ENCODE measurements around the gene PNCK.
"Not testable (repeated sequence)": the region's sequence is repeated elsewhere in the genome, so short reads cannot be mapped to it uniquely, and the experiment has no call there.

The PNCK gene

DNA sequence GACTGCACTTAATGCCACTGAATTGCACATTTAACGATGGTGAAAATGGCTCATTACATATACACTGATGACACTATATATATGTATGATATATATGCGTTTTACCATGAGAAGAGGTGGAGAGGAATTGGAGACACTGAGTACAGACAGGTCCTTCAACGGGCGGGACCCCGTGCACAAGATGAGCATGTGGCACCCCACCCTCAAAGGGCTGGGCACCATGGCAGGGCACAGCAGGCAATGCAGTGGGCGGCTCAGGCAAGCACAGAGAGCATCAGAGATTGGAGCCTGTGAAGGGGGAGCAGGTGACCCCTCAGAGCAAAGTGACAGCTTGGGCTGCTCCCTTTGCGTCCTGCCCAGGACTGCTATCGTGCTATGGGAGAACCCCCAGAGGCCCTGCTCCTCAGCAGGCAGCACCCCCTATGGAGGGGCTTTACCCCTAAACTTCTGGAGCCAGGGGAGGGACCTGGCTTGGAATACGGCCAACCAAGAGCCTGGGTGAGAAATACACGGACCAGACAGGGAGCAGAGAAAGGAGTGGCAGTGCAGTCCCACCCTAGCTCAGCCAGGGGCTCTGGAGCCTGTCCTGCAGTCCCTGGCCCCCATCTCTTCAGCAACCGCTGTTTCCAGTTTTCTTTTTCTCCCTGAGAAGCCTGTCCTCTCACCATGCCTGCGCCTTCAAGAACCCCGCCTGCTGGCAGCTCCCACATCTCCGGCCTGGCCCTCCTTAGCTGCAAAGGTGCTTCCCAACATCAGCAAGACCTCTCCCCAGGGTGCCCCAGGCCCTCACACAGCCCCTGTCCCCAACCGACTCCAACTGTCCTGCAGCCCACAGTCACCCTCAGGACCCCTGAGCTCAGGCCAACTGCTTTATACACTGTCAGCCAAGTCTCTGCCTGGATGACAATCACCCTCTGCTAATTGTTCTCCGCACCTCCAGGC lies 24.6 kb upstream of the PNCK start:
- POLR2A ChIA-PET = no interaction called here
- TF ChIP-seq, protein P1, sequence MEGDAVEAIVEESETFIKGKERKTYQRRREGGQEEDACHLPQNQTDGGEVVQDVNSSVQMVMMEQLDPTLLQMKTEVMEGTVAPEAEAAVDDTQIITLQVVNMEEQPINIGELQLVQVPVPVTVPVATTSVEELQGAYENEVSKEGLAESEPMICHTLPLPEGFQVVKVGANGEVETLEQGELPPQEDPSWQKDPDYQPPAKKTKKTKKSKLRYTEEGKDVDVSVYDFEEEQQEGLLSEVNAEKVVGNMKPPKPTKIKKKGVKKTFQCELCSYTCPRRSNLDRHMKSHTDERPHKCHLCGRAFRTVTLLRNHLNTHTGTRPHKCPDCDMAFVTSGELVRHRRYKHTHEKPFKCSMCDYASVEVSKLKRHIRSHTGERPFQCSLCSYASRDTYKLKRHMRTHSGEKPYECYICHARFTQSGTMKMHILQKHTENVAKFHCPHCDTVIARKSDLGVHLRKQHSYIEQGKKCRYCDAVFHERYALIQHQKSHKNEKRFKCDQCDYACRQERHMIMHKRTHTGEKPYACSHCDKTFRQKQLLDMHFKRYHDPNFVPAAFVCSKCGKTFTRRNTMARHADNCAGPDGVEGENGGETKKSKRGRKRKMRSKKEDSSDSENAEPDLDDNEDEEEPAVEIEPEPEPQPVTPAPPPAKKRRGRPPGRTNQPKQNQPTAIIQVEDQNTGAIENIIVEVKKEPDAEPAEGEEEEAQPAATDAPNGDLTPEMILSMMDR (IDR thresholded peaks at IDR 0.05; ENCODE audit: insufficient read depth, low read length, missing control alignments) = no peak
- CTCF ChIA-PET = interaction anchor here (0.9 to 1.5 kb wide), 2 partner anchors 10 to 89 kb away, joined by 3 to 8 read pairs; no protein-coding TSS in a partner anchor
- no peak overlapping the region for H3K4me3 ChIP-seq (ENCODE audit: low read depth, low read length)
- DNase-seq (ENCODE audit: low read depth, low spot score) = no peak

DNA sequence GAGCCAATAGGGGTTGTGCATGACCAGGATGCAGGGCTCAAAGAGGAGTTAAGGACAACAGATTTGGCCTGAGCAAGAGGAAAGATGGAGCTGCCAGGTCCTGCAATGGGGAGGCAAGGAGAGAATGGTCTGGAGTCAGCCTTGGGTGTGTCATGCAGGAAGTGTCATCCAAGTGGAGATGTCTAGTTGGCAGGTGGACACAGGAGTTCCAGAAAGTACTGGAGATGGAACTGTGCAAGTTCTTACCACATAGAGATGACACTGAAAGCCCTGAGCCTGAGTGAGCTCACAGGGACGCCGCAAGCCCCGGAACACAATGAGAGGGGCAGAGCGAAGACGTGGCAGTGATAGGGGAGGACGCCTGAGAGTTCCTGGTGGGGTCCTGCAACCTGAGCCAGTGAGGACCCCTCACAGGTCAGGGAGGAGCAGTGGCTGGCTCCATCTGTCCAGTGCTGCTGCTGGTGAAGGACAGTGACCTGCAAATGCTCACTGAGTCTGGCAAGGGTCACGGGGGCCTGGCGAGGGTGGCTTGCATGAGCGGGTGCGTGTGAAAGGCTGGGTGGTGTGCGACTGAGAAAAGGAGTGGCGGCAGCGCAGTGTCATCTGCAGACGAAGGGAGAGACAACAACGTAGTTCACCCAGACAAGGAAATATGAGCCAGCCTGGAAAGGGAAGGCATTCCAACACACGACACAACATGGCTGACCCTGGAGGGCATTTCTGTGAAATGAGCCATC lies 23.5 kb upstream of the PNCK start:
- DNase-seq (ENCODE audit: low read depth, low spot score); H3K4me3 ChIP-seq (ENCODE audit: low read depth, low read length); CTCF ChIA-PET: not testable (repeated sequence)
- POLR2A ChIA-PET = interaction anchor here (0.6 kb wide), 1 partner anchor 39 kb away, joined by 3 read pairs; no protein-coding TSS in a partner anchor

DNA sequence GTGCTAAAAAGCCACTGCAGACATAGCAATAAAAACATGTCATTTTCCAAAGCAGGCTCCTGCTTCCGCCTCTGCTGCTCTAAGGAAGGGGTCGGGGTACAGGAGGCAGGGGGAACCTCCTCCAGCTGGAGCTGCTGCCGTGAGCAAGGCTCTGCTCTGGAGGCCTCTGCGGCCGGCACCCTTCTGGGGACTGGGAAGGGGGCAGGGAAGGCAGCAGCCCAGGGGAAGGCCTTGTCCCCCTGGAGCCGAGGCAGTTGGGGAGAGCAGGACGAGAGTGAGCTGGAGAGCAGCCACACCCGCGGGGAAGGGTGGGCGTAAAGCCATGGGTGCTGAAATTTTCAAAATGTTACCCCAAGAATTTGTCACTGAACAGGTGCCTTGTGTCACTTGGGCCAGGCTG lies 22.9 kb upstream of the PNCK start:
- CTCF ChIA-PET; DNase-seq (ENCODE audit: low read depth, low spot score); H3K4me3 ChIP-seq (ENCODE audit: low read depth, low read length): not testable (repeated sequence)
- POLR2A ChIA-PET = interaction anchor here (0.6 kb wide), 1 partner anchor 40 kb away, joined by 3 read pairs; no protein-coding TSS in a partner anchor

DNA sequence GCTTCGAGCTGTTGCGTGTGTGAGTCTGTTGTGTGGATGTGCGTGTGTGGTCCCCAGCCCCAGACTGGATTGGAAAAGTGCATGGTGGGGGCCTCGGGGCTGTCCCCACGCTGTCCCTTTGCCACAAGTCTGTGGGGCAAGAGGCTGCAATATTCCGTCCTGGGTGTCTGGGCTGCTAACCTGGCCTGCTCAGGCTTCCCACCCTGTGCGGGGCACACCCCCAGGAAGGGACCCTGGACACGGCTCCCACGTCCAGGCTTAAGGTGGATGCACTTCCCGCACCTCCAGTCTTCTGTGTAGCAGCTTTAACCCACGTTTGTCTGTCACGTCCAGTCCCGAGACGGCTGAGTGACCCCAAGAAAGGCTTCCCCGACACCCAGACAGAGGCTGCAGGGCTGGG lies 22.5 kb upstream of the PNCK start:
- CTCF ChIA-PET = no interaction called here
- TF ChIP-seq, protein P1 (IDR thresholded peaks at IDR 0.05; ENCODE audit: insufficient read depth, low read length, missing control alignments) = no peak
- no peak overlapping the region for H3K4me3 ChIP-seq (ENCODE audit: low read depth, low read length)
- POLR2A ChIA-PET = no interaction called here
- DNase-seq (ENCODE audit: low read depth, low spot score) = no peak

DNA sequence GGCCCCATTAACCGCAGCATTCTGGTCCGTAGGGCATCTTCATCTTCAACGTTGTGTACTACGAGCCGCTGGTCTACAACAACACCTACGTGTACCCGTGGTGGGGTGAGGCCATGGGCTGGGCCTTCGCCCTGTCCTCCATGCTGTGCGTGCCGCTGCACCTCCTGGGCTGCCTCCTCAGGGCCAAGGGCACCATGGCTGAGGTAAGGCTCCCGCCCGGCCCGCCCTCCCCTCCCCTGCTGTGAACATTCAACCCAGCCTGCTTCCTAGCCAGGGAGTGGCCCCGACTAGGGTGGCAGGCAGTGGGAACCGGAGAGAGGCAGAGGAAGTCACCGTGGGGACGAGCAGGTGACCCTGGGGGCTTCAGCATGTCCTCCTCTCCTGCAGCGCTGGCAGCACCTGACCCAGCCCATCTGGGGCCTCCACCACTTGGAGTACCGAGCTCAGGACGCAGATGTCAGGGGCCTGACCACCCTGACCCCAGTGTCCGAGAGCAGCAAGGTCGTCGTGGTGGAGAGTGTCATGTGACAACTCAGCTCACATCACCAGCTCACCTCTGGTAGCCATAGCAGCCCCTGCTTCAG lies 21.2 kb upstream of the PNCK start:
- DNase-seq (ENCODE audit: low read depth, low spot score) = no peak
- no peak overlapping the region for H3K4me3 ChIP-seq (ENCODE audit: low read depth, low read length)
- TF ChIP-seq, protein P1 (IDR thresholded peaks at IDR 0.05; ENCODE audit: insufficient read depth, low read length, missing control alignments) = no peak
- ChIA-PET CTCF (no interaction called here), POLR2A (interaction anchor here (0.7 kb wide), 1 partner anchor 13 kb away, joined by 3 read pairs; no protein-coding TSS in a partner anchor)

DNA sequence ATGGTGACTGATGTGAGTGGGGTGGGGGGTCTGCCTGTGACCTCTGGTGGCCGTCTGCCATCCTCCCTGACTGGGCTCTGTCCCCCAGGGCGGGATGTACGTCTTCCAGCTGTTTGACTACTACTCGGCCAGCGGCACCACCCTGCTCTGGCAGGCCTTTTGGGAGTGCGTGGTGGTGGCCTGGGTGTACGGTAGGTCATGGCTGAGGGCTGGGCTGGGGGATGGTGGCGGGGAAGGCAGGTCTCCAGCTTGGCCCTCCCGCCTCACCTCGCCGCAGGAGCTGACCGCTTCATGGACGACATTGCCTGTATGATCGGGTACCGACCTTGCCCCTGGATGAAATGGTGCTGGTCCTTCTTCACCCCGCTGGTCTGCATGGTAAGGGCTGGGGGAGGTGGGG lies 20.6 kb upstream of the PNCK start:
- DNase-seq (ENCODE audit: low read depth, low spot score); CTCF ChIA-PET; POLR2A ChIA-PET; H3K4me3 ChIP-seq (ENCODE audit: low read depth, low read length): not testable (repeated sequence)

DNA sequence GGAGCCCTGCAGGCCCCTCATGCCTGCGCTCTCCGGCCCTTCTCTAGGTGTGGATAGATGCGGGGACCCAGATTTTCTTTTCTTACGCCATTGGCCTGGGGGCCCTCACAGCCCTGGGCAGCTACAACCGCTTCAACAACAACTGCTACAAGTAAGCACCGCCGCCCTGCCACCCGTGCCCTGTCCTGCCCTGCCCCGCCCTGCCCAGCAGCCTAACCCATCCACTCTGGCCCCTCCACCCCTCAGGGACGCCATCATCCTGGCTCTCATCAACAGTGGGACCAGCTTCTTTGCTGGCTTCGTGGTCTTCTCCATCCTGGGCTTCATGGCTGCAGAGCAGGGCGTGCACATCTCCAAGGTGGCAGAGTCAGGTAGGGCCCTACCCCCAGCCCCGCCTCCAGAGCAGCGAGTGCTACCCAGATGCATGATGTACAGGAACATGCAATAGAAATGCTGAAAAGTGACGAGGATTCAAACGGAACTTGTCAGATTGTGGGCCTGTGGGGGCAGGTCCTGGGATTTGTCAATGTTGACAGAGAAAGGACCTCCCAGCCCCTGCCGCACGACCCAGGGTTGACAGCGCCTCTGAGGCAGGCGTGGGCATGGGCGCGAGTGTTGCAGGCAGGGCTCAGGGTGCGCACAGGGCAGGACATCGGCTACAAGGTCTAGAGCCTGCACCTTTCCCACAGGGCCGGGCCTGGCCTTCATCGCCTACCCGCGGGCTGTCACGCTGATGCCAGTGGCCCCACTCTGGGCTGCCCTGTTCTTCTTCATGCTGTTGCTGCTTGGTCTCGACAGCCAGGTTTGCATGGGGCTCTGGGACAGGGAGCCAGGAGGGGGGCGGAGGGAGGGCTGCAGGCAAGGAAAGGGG lies 19.8 kb upstream of the PNCK start:
- CTCF ChIA-PET = no interaction called here

More for the DNA sequence above, 19.8 kb upstream of the PNCK start:
- POLR2A ChIA-PET = no interaction called here
- no peak overlapping the region for H3K4me3 ChIP-seq (ENCODE audit: low read depth, low read length)
- TF ChIP-seq, protein P1 (IDR thresholded peaks at IDR 0.05; ENCODE audit: insufficient read depth, low read length, missing control alignments) = no peak
- DNase-seq (ENCODE audit: low read depth, low spot score) = no peak

Data from AG04449 (cell line).